ENCODE results near the gene DUOXA1.

Gene DUOXA1

DNA sequence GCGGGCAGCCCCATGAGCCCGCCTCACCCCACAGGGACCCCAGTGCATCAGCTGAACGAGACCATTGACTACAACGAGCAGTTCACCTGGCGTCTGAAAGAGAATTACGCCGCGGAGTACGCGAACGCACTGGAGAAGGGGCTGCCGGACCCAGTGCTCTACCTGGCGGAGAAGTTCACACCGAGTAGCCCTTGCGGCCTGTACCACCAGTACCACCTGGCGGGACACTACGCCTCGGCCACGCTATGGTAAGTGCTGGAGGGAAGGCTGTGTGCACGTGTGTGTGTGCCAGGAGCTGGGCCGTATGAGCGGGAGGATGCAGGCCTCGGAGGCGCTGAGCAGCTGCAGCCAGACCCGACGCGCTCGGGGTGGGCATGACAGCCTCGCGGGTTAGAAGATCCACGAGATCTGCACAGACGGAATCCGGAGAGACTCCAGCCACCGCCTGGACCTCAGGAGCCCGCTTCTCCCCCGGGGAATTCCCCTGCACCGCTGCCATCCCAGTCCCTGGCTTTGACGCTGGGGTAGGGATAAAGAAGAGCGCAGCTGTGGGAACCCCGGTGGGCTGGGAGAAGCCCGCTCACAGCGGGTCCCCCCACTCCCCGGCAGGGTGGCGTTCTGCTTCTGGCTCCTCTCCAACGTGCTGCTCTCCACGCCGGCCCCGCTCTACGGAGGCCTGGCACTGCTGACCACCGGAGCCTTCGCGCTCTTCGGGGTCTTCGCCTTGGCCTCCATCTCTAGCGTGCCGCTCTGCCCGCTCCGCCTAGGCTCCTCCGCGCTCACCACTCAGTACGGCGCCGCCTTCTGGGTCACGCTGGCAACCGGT is 13.0 kb downstream of the DUOXA1 start:
- ATAC-seq (replicated peaks) (no peak), DNase-seq (no peak)
- Mint-ChIP-seq H3K9me3 (no peaks in the 10 kb centered on the region), H3K27me3 (peaks cover 82 to 87% of the 10 kb centered on the region in 2 donors), H3K4me1 (peaks cover 45 to 65% of the 10 kb centered on the region in 2 donors), H3K4me3 (peak overlapping the region; percentile 33 to 49), H3K27ac (peak overlapping the region; percentile 26), H3K36me3 (no peaks in the 10 kb centered on the region)

DNA sequence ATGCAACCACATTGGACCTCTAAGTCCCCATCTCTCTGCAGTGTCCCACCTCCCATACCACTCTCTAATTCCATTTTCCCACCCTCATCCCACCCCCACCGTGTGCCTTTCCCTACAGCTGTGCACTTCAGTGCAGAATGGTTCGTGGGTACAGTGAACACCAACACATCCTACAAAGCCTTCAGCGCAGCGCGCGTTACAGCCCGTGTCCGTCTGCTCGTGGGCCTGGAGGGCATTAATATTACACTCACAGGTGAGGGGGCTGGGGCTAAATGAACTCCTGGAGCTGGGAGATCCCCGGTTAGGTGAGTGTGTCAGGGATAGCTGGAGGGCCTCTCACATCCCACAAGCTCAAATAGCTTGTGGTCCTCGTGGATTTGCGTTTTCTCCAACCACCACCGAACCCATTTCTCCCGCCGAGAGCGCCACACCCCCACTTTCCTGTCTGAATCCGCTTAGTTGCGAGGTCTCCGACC is 13.6 kb downstream of the DUOXA1 start:
- H3K4me3 Mint-ChIP-seq = peak overlapping the region; percentile 37 to 49
- H3K4me1 Mint-ChIP-seq = peaks cover 45 to 65% of the 10 kb centered on the region in 2 donors
- peaks cover 79 to 84% of the 10 kb centered on the region in 2 donors for H3K27me3 Mint-ChIP-seq
- no peak overlapping the region for H3K27ac Mint-ChIP-seq
- H3K36me3 Mint-ChIP-seq = no peaks in the 10 kb centered on the region
- H3K9me3 Mint-ChIP-seq = no peaks in the 10 kb centered on the region
- ATAC-seq (replicated peaks) (no peak), DNase-seq (no peak)

DNA sequence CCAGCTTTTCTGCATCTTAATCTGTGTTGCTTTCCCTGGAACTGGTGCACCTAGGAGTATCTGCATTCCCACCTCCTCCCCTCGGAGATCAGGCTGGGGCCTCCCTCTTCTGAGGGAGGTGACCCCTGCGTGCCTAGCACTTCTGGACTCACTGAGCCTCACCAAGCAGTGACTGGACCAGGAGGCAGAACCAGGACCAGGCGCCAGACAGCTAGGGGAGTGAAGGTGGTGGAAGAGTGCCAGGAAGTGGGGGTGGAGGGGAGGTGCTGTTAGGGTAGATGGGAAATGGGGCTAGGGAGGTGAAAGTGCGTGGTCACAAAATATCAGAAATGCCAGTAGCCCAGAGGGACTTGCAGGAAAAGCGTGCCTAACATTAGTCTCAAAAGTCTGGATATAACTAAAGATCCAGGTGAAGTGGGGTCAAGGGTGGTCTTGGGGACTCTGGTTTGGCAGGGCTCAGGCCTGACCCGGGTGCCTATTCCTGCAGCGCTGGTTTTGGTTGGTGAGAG is 14.3 kb downstream of the DUOXA1 start:
- H3K27ac Mint-ChIP-seq = no peak overlapping the region
- no peak overlapping the region for H3K4me3 Mint-ChIP-seq
- H3K27me3 Mint-ChIP-seq = peaks cover 79 to 83% of the 10 kb centered on the region in 2 donors
- no peak for ATAC-seq (replicated peaks)
- no peak for DNase-seq
- H3K9me3 Mint-ChIP-seq = no peaks in the 10 kb centered on the region
- no peaks in the 10 kb centered on the region for H3K36me3 Mint-ChIP-seq
- peaks cover 46 to 69% of the 10 kb centered on the region in 2 donors for H3K4me1 Mint-ChIP-seq

DNA sequence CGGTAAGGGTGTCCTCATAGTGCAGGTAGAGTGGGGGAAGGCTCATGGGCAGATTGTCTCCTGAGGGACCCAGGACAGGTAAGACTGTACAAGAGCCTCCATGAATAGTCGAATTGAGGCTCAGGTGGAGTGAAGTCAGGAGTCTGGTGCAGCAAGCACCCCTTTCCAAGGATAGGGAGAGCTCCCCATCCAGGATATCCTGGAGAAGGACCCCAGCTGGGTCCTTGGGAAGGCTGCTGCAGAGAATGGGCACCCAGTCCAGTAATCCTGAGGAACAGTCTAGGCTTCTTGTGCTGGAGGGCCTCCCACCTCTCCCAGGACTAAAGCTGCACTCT is 15.0 kb downstream of the DUOXA1 start:
- Mint-ChIP-seq H3K36me3 (no peaks in the 10 kb centered on the region), H3K4me1 (peaks cover 46 to 71% of the 10 kb centered on the region in 2 donors), H3K27me3 (peaks cover 80 to 83% of the 10 kb centered on the region in 2 donors), H3K27ac (no peak overlapping the region), H3K4me3 (peak overlapping the region in 1 of 2 donors; percentile 59), H3K9me3 (no peaks in the 10 kb centered on the region)
- DNase-seq (no peak), ATAC-seq (replicated peaks) (no peak)

DNA sequence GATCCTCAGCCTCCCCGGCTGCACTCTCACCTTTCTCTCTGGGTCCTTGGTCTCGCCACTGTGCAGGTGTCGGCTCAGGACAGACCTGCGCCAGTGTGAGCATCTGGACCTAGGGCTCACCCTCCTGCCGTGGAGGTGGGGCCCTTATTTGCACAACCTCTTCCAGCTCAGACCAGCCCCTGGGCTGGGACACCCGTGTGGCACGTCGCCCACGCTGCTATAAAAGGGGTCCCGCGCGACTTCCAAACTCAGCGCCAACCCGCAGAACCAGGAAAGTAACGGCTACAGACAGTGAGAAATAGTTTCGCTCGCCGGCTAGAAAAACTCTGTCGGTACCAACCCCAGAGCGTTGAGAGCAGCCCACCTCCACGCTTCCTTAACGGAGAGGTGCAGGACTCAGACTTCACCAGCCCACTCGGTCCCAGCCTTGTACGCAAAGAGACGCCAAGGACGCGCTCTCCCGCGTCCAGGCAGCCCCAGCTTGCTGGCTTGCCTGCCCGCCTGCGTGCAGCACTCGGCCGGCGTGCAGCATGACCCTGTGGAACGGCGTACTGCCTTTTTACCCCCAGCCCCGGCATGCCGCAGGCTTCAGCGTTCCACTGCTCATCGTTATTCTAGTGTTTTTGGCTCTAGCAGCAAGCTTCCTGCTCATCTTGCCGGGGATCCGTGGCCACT is 15.5 kb downstream of the DUOXA1 start, which contains the start of the genes DUOX2 and DUOXA2:
Gene DUOX2, minus strand, starts transcription at position 97 of the 675 bp plus-strand sequence. CDS start 761 bp downstream, outside the sequence.
Gene DUOXA2, plus strand, starts transcription at position 251 of the 675 bp plus-strand sequence. Its CDS starts 280 bp downstream, at position 531.
- Mint-ChIP-seq H3K27me3 (peaks cover 80 to 83% of the 10 kb centered on the region in 2 donors), H3K9me3 (no peaks in the 10 kb centered on the region)

DNA sequence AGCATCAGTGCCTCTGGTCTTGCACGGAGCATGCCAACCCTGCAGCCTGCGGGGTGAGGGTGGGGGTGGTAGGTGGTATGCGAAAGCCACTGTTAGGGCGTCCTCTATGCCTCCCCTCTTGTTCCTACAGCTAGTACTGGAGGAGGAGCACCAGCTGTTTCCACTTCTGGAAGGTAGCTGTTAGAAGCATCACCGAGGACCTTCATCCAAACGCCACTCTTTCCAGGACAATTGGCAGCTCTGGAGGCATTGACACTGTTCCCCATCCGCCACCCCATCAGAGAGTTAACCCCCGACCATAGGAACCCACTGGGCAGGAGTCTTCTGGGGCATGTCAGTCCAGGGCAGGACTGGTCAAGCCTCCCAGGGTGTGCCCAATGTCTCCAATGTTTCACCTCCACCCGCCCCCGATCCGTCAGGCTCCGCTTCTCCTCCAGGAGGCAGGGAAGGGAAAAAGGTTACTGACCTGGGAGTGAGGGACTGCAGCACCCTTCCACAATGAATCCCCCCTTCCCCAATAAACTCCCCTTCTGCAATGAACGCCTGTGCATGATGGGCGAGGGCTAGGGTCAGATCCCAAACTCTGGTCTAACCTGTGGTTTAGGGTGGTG is 16.2 kb downstream of the DUOXA1 start:
- ATAC-seq (replicated peaks) = no peak
- peaks cover 46 to 71% of the 10 kb centered on the region in 2 donors for H3K4me1 Mint-ChIP-seq

More for the DNA sequence above, 15.5 kb downstream of the DUOXA1 start, which contains the start of the genes DUOX2 and DUOXA2:
- Mint-ChIP-seq H3K4me1 (peaks cover 46 to 71% of the 10 kb centered on the region in 2 donors), H3K27ac (no peak within 1 kb of the TSS), H3K4me3 (peak within 1 kb of the TSS; percentile 64 to 73), H3K36me3 (no peaks in the 10 kb centered on the region)
- no peak for ATAC-seq (replicated peaks)
- DNase-seq = no peak

DNA sequence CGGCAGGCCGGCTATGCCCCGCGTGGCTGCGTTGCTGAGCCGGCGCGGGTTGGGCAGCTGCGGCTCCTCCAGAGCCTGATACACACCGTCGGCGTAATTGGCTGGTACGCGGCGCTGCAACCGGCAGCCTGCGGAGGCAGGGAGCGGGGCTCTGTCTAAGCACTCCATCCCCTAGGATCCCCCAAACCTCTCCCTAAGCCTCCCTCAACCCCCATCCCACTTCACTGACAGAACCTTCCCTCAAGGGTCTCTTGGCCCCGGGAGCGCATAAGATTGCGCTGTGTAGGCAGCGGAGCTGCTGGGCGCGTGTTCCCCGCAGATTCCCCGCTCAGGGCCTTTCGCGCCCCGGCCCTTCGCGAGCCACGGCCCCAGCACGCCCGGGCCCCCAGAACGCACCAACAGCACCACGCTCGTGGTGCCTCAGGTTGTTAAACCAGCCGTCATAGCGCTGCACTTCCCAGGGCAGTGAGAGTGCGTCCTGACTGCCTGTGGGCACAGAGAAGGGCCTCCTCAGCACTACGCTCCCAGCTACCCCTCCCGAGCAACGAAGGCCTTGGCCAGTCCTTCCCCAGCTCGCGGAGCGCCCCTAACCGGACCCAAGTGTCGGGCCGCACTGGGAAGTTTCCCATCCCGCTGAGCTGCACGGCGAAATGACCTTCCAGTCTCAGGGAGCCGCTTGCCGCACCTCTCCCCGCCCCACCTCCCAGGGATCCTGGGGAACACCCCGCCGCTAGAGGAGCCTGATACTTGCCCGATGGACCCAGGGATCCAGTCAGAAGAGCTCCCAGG is 16.9 kb downstream of the DUOXA1 start:
- ATAC-seq (replicated peaks) = peak in 1 of 2 donors; percentile 22
- Mint-ChIP-seq H3K27ac (peak overlapping the region; percentile 16), H3K4me1 (peaks cover 40 to 64% of the 10 kb centered on the region in 2 donors)

More for the DNA sequence above, 16.2 kb downstream of the DUOXA1 start:
- peaks cover 79 to 89% of the 10 kb centered on the region in 2 donors for H3K27me3 Mint-ChIP-seq
- DNase-seq = no peak
- no peaks in the 10 kb centered on the region for H3K36me3 Mint-ChIP-seq
- peak overlapping the region; percentile 36 to 73 for H3K4me3 Mint-ChIP-seq
- no peaks in the 10 kb centered on the region for H3K9me3 Mint-ChIP-seq
- H3K27ac Mint-ChIP-seq = no peak overlapping the region

DNA sequence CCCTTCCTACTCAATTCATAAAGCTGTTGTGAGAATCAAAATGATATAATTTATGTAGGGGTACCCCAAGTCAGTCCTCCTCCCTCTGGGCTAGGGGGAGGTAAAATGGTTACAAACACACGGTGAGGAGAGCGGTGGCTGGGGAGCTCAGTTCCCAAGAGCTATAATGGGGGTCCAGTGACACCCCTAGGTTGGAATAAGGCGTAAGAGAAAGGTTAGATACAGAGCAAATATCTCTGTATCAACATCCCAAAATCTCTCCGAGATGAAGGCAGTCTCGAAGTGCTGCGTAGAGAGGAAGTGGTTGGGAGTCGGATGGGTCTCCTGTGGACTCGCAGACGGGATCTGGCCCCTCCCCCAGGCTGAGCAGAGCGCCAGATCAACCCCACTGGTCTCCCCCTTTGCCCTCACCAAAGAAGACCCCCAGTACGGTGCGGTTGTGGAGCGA is 17.5 kb downstream of the DUOXA1 start:
- Mint-ChIP-seq H3K27ac (peak overlapping the region; percentile 16), H3K27me3 (peaks cover 68 to 84% of the 10 kb centered on the region in 2 donors), H3K9me3 (no peaks in the 10 kb centered on the region), H3K36me3 (no peaks in the 10 kb centered on the region), H3K4me3 (peak overlapping the region; percentile 68 to 73), H3K4me1 (peaks cover 36 to 58% of the 10 kb centered on the region in 2 donors)
- DNase-seq (no peak), ATAC-seq (replicated peaks) (no peak)

More for the DNA sequence above, 16.9 kb downstream of the DUOXA1 start:
- H3K9me3 Mint-ChIP-seq = no peaks in the 10 kb centered on the region
- H3K4me3 Mint-ChIP-seq = peak overlapping the region; percentile 68 to 73
- no peaks in the 10 kb centered on the region for H3K36me3 Mint-ChIP-seq
- DNase-seq = no peak
- peaks cover 72 to 87% of the 10 kb centered on the region in 2 donors for H3K27me3 Mint-ChIP-seq

DNA sequence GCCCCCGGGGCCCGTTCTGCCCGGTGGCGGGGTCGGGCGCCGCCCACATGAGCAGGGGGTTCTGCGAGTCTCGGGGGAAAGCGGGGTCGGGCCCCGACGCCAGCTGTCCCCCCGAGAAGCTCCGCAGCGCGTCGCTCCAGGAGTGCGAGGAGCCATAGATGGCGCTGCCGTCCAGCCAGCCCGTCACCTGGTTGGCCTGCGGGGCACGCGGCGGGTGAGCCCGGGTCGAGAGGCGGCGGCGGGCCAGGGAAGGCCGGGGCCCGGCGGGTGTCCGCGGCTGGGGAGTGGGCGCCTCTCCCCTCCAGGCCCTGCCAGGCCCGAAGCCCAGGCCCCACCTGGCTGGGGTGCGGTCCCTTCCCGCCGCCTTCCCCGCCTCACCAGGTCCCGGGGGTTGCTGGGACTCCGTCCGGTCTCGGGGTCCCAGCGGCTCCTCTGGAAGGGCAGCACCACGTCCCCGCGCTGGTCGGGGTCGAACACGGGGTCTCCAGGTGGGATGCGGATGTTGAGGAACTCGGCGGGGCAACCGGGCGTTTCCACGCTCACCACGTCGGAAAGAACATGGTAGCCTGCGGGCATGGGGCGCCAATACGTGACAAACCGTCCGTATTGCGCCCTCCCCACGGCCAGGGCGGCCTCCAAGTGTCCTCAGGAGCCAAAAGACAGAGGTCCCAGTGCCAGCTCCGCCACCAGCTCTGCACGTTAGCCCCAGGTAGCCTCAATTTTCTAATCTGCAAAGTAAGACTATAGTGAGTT is 18.1 kb downstream of the DUOXA1 start:
- Mint-ChIP-seq H3K4me3 (peak overlapping the region in 1 of 2 donors; percentile 73), H3K4me1 (peaks cover 33 to 54% of the 10 kb centered on the region in 2 donors), H3K36me3 (no peaks in the 10 kb centered on the region), H3K27me3 (peaks cover 69 to 85% of the 10 kb centered on the region in 2 donors), H3K9me3 (no peaks in the 10 kb centered on the region), H3K27ac (peak overlapping the region; percentile 62)
- ATAC-seq (replicated peaks) (no peak), DNase-seq (no peak)

DNA sequence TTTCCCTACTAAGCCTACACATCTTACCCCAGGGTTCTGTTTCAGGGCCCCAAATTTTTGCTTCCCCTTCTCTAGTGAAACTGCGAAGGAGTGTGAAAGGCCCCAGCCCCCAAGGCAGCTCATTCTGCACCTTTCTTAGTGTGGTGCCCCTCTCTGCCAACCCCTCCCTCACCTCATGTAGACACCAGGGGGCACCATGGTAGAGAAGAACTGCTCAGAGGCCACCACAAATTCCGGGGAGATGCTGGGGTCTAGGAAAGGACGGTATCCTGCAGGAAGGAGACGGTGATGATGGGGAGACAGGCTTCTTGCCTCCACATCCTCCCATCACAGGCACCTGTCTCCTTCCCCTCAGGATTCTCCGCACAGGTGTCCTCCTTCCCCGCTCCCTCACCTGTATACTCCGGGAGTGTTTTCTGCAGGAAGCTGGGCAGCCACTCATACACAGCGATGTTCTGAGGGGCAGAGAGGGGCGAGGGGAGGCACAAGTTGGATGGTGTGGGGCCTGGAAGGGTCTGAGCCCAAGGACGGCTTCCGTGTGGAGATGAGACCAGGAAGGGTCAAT is 19.3 kb downstream of the DUOXA1 start:
- Mint-ChIP-seq H3K4me1 (peaks cover 28 to 42% of the 10 kb centered on the region in 2 donors), H3K27me3 (peaks cover 67 to 85% of the 10 kb centered on the region in 2 donors), H3K4me3 (no peak overlapping the region), H3K36me3 (no peaks in the 10 kb centered on the region), H3K27ac (no peak overlapping the region), H3K9me3 (no peaks in the 10 kb centered on the region)
- ATAC-seq (replicated peaks) (no peak), DNase-seq (no peak)

DNA sequence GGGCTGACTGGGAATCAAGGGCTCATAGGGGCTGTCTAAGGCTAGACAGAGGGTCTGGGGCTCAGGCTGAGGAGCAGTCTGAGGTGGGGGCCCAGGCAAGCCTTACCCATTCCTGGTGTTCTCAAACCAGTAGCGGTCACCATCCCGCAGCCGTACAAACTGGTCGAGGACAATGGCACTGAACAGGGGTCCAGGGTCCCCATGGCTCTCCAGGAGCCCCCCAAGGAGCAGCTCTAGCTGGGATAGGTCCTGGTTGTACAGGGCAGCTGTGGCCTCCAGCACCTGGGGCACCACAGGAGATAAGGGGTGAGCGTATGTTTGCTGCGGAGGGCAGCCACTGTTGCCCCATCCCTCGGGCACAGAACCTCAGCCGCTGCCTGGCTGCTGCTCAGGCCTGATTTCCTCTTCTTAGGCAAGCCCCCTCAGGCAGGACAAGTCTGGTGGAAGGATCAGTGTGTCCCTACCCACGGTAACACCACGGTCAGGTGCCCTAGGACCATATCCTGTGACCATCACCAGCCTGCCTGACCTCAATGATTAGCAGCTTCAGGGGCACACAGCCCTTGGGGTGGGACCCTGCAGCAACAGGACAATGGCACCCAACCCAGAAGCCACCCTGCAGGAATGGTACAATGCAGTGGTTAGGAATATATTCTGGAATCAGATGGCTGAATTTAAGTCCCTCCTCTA is 21.6 kb downstream of the DUOXA1 start:
- peaks cover 12 to 20% of the 10 kb centered on the region in 2 donors for H3K4me1 Mint-ChIP-seq
- H3K36me3 Mint-ChIP-seq = no peaks in the 10 kb centered on the region
- ATAC-seq (replicated peaks) = no peak
- no peak overlapping the region for H3K4me3 Mint-ChIP-seq
- H3K9me3 Mint-ChIP-seq = no peaks in the 10 kb centered on the region
- no peak overlapping the region for H3K27ac Mint-ChIP-seq
- no peak for DNase-seq
- peaks cover 50 to 79% of the 10 kb centered on the region in 2 donors for H3K27me3 Mint-ChIP-seq

Measured in stimulated activated naive B cell treated with anti-CD40 and anti-IgM and Interleukin-4, amounts not matched to agents 10 μg/mL and 1 μg/mL and 100 μg/mL, for 72 hours (primary cell).